ENCODE data around the gene EDNRA.

EDNRA gene

GRCh38 chr4:147491086-147491485 is 10.2 kb downstream of the EDNRA start:
- no peak overlapping the region for H3K27ac ChIP-seq
- no peak overlapping the region for H3K9ac ChIP-seq
- peaks cover 0 to 19% (median 0%) of the 10 kb centered on the region in 10 experiments; a peak in 4 of 20 replicates for H3K4me1 ChIP-seq
- no peak overlapping the region for H3K4me2 ChIP-seq
- H3K4me3 ChIP-seq = no peak overlapping the region
- H4K20me1 ChIP-seq = no peaks in the 10 kb centered on the region
- H3K9me3 ChIP-seq (replicated peaks in 1 of 11) = no peaks in the 10 kb centered on the region
- no peak for TF ChIP-seq Cebpa-rat (IDR thresholded peaks at IDR 0.05)
- no peaks in the 10 kb centered on the region for H3K27me3 ChIP-seq
- no peaks in the 10 kb centered on the region for H3K36me3 ChIP-seq

GRCh38 chr4:147492306-147492705 is 11.4 kb downstream of the EDNRA start:
- Histone ChIP-seq H3K4me1 (peaks cover 0 to 20% (median 0%) of the 10 kb centered on the region in 10 experiments; a peak in 4 of 20 replicates), H3K4me3 (no peak overlapping the region), H3K9me3 (replicated peaks in 1 of 11) (no peaks in the 10 kb centered on the region), H3K27ac (no peak overlapping the region), H4K20me1 (no peaks in the 10 kb centered on the region), H3K36me3 (no peaks in the 10 kb centered on the region), H3K27me3 (no peaks in the 10 kb centered on the region), H3K9ac (no peak overlapping the region), H3K4me2 (no peak overlapping the region)
- no peak for TF ChIP-seq Cebpa-rat (IDR thresholded peaks at IDR 0.05)

- H3K4me2 ChIP-seq = no peak overlapping the region
- no peaks in the 10 kb centered on the region for H3K9me3 ChIP-seq (replicated peaks in 1 of 11)
- no peaks in the 10 kb centered on the region for H3K27me3 ChIP-seq
- peaks cover 0 to 23% (median 0%) of the 10 kb centered on the region in 10 experiments; a peak in 4 of 20 replicates for H3K4me1 ChIP-seq
- H4K20me1 ChIP-seq = no peaks in the 10 kb centered on the region
- no peak overlapping the region for H3K27ac ChIP-seq
- H3K9ac ChIP-seq = no peak overlapping the region
- no peaks in the 10 kb centered on the region for H3K36me3 ChIP-seq
- TF ChIP-seq Cebpa-rat (IDR thresholded peaks at IDR 0.05) = no peak
- H3K4me3 ChIP-seq = no peak overlapping the region
Measured at GRCh38 chr4:147492761-147493160, 11.9 kb downstream of the EDNRA start.

GRCh38 chr4:147493307-147493706 is 12.4 kb downstream of the EDNRA start:
- peaks cover 0 to 28% (median 0%) of the 10 kb centered on the region in 10 experiments; a peak in 6 of 20 replicates for H3K4me1 ChIP-seq
- no peaks in the 10 kb centered on the region for H3K27me3 ChIP-seq
- H3K9ac ChIP-seq = no peak overlapping the region
- no peak for TF ChIP-seq Cebpa-rat (IDR thresholded peaks at IDR 0.05)
- no peaks in the 10 kb centered on the region for H3K36me3 ChIP-seq
- no peak overlapping the region for H3K4me2 ChIP-seq
- H3K27ac ChIP-seq = no peak overlapping the region
- no peaks in the 10 kb centered on the region for H3K9me3 ChIP-seq (replicated peaks in 1 of 11)
- no peaks in the 10 kb centered on the region for H4K20me1 ChIP-seq
- H3K4me3 ChIP-seq = no peak overlapping the region

- Histone ChIP-seq H3K9me3 (replicated peaks in 1 of 11) (no peaks in the 10 kb centered on the region), H3K4me1 (peaks cover 0 to 36% (median 0%) of the 10 kb centered on the region in 10 experiments; a peak in 6 of 20 replicates), H3K4me2 (peak overlapping the region in 1 of 11 experiments; percentile 54; a peak in 1 of 22 replicates), H3K4me3 (no peak overlapping the region), H3K9ac (no peak overlapping the region), H4K20me1 (no peaks in the 10 kb centered on the region), H3K36me3 (no peaks in the 10 kb centered on the region), H3K27me3 (no peaks in the 10 kb centered on the region), H3K27ac (no peak overlapping the region)
- no peak for TF ChIP-seq Cebpa-rat (IDR thresholded peaks at IDR 0.05)
Measured at GRCh38 chr4:147494301-147494700, 13.4 kb downstream of the EDNRA start.

- Histone ChIP-seq H4K20me1 (no peaks in the 10 kb centered on the region), H3K36me3 (no peaks in the 10 kb centered on the region), H3K9me3 (replicated peaks in 1 of 11) (no peaks in the 10 kb centered on the region), H3K4me1 (peaks cover 0 to 41% (median 0%) of the 10 kb centered on the region in 10 experiments; a peak in 6 of 20 replicates), H3K4me3 (no peak overlapping the region), H3K27me3 (no peaks in the 10 kb centered on the region), H3K4me2 (no peak overlapping the region), H3K27ac (no peak overlapping the region), H3K9ac (no peak overlapping the region)
- no peak for TF ChIP-seq Cebpa-rat (IDR thresholded peaks at IDR 0.05)
Measured at GRCh38 chr4:147496500-147496899, 15.6 kb downstream of the EDNRA start.

- no peak overlapping the region for H3K9ac ChIP-seq
- H3K4me3 ChIP-seq = no peak overlapping the region
- no peaks in the 10 kb centered on the region for H3K9me3 ChIP-seq (replicated peaks in 1 of 11)
- peak overlapping the region in 4 of 11 experiments; percentile 3 to 66 (median 45); a peak in 6 of 22 replicates for H3K4me2 ChIP-seq
- H3K27me3 ChIP-seq = no peaks in the 10 kb centered on the region
- no peaks in the 10 kb centered on the region for H4K20me1 ChIP-seq
- peaks cover 0 to 53% (median 0%) of the 10 kb centered on the region in 10 experiments; a peak in 6 of 20 replicates for H3K4me1 ChIP-seq
- TF ChIP-seq Cebpa-rat (IDR thresholded peaks at IDR 0.05) = no peak
- H3K36me3 ChIP-seq = no peaks in the 10 kb centered on the region
- H3K27ac ChIP-seq = peak overlapping the region in 2 of 11 experiments; percentile 18 to 23; a peak in 2 of 22 replicates
Measured at GRCh38 chr4:147498031-147498660, 17.2 kb downstream of the EDNRA start.

GRCh38 chr4:147508346-147508745 is 27.4 kb downstream of the EDNRA start:
- Histone ChIP-seq H3K36me3 (no peaks in the 10 kb centered on the region), H3K9ac (no peak overlapping the region), H4K20me1 (no peaks in the 10 kb centered on the region), H3K27ac (no peak overlapping the region), H3K9me3 (replicated peaks in 1 of 11) (no peaks in the 10 kb centered on the region), H3K4me2 (no peak overlapping the region), H3K4me1 (no peaks in the 10 kb centered on the region; a peak in 1 of 20 replicates), H3K4me3 (no peak overlapping the region), H3K27me3 (no peaks in the 10 kb centered on the region)
- TF ChIP-seq Cebpa-rat (IDR thresholded peaks at IDR 0.05) = no peak

- Histone ChIP-seq H3K9ac (no peak overlapping the region), H3K4me2 (no peak overlapping the region), H3K27ac (no peak overlapping the region), H3K27me3 (no peaks in the 10 kb centered on the region), H4K20me1 (no peaks in the 10 kb centered on the region), H3K36me3 (no peaks in the 10 kb centered on the region), H3K4me1 (no peaks in the 10 kb centered on the region; a peak in 1 of 20 replicates), H3K9me3 (replicated peaks in 1 of 11) (no peaks in the 10 kb centered on the region), H3K4me3 (no peak overlapping the region)
- TF ChIP-seq Cebpa-rat (IDR thresholded peaks at IDR 0.05) = no peak
Measured at GRCh38 chr4:147509386-147509785, 28.5 kb downstream of the EDNRA start.
